GM23338 (cell line): ENCODE measurements around the gene POU3F2.

Experiments used
- CREB1 ChIP-seq: fragments of 250-450 bp; sonication (Bioruptor Pico); IDR thresholded peaks from 2 replicates; pipeline ENCODE4 v1.5.0; 2020; ENCODE audit warnings: low read depth, mild to moderate bottlenecking, moderate library complexity
- EZH2 ChIP-seq: fragments of 200-600 bp; sonication (generic); IDR thresholded peaks from one replicate; pipeline ENCODE4 v1.8.0; 2017; ENCODE audit warnings: antibody characterized with exemption, mild to moderate bottlenecking, low read depth; ENCODE audit not compliant: unreplicated experiment
- EZH2phosphoT487 ChIP-seq: fragments of 200-600 bp; sonication (generic); IDR thresholded peaks from one replicate; pipeline ENCODE4 v1.8.1; 2018; ENCODE audit warnings: antibody characterized with exemption; ENCODE audit not compliant: unreplicated experiment
- JUNB ChIP-seq: IDR thresholded peaks from one replicate; pipeline ENCODE4 v1.6.1; 2016; ENCODE audit warnings: antibody characterized with exemption; ENCODE audit not compliant: unreplicated experiment
- NANOG ChIP-seq: IDR thresholded peaks from 2 replicates; pipeline ENCODE4 v1.6.1; 2016; ENCODE audit warnings: antibody characterized with exemption, borderline replicate concordance
- POLR2AphosphoS5 ChIP-seq: IDR thresholded peaks from 2 replicates; pipeline ENCODE4 v1.6.1; 2016; ENCODE audit warnings: antibody characterized with exemption, low read depth
- STAT1 ChIP-seq: IDR thresholded peaks from one replicate; pipeline ENCODE4 v1.6.1; 2016; ENCODE audit warnings: antibody characterized with exemption; ENCODE audit not compliant: unreplicated experiment
- ZNF114 ChIP-seq: fragments of 250-450 bp; sonication (Bioruptor Pico); IDR thresholded peaks from 2 replicates; pipeline ENCODE4 v1.5.0; 2020; ENCODE audit warnings: mild to moderate bottlenecking, moderate library complexity
- ZNF331 ChIP-seq: fragments of 250-450 bp; sonication (Bioruptor Pico); IDR thresholded peaks from 2 replicates; pipeline ENCODE4 v1.5.0; 2020; ENCODE audit warnings: low read depth, mild to moderate bottlenecking, moderate library complexity
- TF ChIP-seq, protein P1 (sequence below), 2 experiments: fragments of 200-600 bp in 1 of 2; sonication (generic) in 1 of 2; conservative IDR thresholded peaks; 2 replicates each; pipeline versions ENCODE4 v1.5.1 to v1.6.1; 2016 to 2017; ENCODE audit warnings: antibody characterized with exemption in 2 of 2, low read depth in 2 of 2, mild to moderate bottlenecking in 2 of 2, moderate library complexity in 1 of 2
- TF ChIP-seq, protein P2 (sequence below): IDR thresholded peaks from one replicate; pipeline ENCODE4 v1.6.1; 2018; ENCODE audit warnings: antibody characterized with exemption; ENCODE audit not compliant: unreplicated experiment
- TF ChIP-seq, protein P3 (sequence below): IDR thresholded peaks from 2 replicates; pipeline ENCODE4 v1.6.1; 2016; ENCODE audit warnings: antibody characterized with exemption

DNA sequence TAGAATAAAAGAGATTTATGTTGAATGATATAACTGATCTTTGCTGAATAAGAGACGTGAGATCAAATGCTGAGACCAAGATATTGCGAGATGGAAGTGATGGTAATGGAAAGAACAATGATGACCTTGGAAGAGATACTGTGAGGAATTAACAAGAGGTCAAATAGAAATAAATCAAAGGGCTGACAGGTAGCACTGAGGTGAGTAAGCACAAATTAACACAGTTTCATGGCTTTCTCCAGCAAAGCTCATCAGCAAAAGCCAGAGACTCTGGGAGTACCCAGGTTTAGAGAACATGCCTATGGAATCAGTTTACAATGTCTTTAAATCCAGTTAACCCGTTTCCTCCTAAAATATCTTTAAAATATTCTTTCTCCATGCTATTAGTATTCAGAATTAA lies 53.3 kb downstream of the POU3F2 start:
- TF ChIP-seq, protein P1, sequence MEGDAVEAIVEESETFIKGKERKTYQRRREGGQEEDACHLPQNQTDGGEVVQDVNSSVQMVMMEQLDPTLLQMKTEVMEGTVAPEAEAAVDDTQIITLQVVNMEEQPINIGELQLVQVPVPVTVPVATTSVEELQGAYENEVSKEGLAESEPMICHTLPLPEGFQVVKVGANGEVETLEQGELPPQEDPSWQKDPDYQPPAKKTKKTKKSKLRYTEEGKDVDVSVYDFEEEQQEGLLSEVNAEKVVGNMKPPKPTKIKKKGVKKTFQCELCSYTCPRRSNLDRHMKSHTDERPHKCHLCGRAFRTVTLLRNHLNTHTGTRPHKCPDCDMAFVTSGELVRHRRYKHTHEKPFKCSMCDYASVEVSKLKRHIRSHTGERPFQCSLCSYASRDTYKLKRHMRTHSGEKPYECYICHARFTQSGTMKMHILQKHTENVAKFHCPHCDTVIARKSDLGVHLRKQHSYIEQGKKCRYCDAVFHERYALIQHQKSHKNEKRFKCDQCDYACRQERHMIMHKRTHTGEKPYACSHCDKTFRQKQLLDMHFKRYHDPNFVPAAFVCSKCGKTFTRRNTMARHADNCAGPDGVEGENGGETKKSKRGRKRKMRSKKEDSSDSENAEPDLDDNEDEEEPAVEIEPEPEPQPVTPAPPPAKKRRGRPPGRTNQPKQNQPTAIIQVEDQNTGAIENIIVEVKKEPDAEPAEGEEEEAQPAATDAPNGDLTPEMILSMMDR (conservative IDR thresholded peaks at IDR 0.05; ENCODE audit: low read depth in 2 of 2) = no peak
- TF ChIP-seq EZH2 (no peak), POLR2AphosphoS5 (no peak), EZH2phosphoT487 (no peak), JUNB (no peak), CREB1 (CRISPR knock-in tag) (no peak), NANOG (no peak), STAT1 (no peak), ZNF114 (no peak), ZNF331 (CRISPR knock-in tag) (no peak)
- TF ChIP-seq, protein P2, sequence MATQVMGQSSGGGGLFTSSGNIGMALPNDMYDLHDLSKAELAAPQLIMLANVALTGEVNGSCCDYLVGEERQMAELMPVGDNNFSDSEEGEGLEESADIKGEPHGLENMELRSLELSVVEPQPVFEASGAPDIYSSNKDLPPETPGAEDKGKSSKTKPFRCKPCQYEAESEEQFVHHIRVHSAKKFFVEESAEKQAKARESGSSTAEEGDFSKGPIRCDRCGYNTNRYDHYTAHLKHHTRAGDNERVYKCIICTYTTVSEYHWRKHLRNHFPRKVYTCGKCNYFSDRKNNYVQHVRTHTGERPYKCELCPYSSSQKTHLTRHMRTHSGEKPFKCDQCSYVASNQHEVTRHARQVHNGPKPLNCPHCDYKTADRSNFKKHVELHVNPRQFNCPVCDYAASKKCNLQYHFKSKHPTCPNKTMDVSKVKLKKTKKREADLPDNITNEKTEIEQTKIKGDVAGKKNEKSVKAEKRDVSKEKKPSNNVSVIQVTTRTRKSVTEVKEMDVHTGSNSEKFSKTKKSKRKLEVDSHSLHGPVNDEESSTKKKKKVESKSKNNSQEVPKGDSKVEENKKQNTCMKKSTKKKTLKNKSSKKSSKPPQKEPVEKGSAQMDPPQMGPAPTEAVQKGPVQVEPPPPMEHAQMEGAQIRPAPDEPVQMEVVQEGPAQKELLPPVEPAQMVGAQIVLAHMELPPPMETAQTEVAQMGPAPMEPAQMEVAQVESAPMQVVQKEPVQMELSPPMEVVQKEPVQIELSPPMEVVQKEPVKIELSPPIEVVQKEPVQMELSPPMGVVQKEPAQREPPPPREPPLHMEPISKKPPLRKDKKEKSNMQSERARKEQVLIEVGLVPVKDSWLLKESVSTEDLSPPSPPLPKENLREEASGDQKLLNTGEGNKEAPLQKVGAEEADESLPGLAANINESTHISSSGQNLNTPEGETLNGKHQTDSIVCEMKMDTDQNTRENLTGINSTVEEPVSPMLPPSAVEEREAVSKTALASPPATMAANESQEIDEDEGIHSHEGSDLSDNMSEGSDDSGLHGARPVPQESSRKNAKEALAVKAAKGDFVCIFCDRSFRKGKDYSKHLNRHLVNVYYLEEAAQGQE = no peak
- TF ChIP-seq, protein P3, sequence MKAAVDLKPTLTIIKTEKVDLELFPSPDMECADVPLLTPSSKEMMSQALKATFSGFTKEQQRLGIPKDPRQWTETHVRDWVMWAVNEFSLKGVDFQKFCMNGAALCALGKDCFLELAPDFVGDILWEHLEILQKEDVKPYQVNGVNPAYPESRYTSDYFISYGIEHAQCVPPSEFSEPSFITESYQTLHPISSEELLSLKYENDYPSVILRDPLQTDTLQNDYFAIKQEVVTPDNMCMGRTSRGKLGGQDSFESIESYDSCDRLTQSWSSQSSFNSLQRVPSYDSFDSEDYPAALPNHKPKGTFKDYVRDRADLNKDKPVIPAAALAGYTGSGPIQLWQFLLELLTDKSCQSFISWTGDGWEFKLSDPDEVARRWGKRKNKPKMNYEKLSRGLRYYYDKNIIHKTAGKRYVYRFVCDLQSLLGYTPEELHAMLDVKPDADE = no peak
